ENCODE results near the gene RASA3.

DNA sequence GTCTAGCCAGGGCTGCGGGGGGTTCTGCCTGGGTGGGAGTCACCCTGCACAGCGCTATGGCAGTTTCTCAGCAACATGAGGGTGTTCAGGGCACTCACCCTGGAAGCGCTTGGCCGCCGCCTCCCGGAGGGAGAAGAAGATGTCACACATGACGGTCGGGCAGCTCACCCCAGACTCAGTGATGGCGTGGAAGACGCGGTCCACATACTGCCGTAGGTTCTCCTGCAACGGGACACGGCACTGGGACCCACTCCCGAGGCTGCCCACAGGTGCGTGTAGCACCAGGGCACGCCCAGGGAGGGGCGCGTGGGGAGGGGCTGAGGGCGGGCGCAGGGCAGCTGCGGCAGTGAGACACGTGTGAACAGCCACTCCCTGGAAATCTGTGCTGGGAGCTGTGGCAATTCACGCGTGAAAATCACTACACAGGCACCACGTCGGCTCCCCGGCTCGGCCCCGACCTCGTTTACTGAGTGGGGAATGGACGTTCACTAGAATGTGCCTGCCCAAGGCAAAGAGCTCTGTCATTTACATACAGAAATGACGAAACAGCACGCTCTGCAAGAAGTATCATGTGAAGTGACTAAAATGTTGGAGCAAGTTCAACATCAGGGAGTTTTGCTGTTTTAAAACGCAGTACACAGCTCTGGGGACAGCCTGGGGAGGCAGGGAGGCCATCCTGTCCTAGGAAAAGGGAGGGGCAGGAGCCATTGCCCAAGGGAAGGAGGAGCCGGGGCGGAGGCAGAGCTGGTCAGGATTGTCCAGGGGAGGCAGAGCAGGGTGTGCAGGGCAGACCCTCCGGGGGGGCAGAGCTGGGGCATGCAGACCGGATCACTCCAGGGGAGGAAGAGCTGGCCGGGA, 117.1 kb downstream of the RASA3 start:
- TF ChIP-seq, protein P1, sequence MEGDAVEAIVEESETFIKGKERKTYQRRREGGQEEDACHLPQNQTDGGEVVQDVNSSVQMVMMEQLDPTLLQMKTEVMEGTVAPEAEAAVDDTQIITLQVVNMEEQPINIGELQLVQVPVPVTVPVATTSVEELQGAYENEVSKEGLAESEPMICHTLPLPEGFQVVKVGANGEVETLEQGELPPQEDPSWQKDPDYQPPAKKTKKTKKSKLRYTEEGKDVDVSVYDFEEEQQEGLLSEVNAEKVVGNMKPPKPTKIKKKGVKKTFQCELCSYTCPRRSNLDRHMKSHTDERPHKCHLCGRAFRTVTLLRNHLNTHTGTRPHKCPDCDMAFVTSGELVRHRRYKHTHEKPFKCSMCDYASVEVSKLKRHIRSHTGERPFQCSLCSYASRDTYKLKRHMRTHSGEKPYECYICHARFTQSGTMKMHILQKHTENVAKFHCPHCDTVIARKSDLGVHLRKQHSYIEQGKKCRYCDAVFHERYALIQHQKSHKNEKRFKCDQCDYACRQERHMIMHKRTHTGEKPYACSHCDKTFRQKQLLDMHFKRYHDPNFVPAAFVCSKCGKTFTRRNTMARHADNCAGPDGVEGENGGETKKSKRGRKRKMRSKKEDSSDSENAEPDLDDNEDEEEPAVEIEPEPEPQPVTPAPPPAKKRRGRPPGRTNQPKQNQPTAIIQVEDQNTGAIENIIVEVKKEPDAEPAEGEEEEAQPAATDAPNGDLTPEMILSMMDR (IDR thresholded peaks at IDR 0.05), result no peak
- TF ChIP-seq POLR2A (IDR thresholded peaks at IDR 0.05), result no peak
